ENCODE results near the gene TMPRSS11B.
"Not testable (repeated sequence)": the region's sequence is repeated elsewhere in the genome, so short reads cannot be mapped to it uniquely, and the experiment has no call there.

TMPRSS11B gene

GRCh38 chr4:68240620-68241019, 4.9 kb downstream of the TMPRSS11B start:
- DNase-seq (ENCODE audit: low read depth, low spot score), result no peak
- no peak overlapping the region for H3K4me3 ChIP-seq (ENCODE audit: low read depth, low read length)
- ChIA-PET CTCF (no interaction called here), POLR2A (no interaction called here)
- no peak for TF ChIP-seq CTCF (IDR thresholded peaks at IDR 0.05; ENCODE audit: insufficient read depth, low read length, missing control alignments)

- TF ChIP-seq CTCF (IDR thresholded peaks at IDR 0.05; ENCODE audit: insufficient read depth, low read length, missing control alignments), result no peak
- CTCF ChIA-PET, result no interaction called here
- POLR2A ChIA-PET, result no interaction called here
- H3K4me3 ChIP-seq (ENCODE audit: low read depth, low read length), result no peak overlapping the region
- no peak for DNase-seq (ENCODE audit: low read depth, low spot score)
Observed at GRCh38 chr4:68228568-68228967, 16.9 kb downstream of the TMPRSS11B start.

- no peak for DNase-seq (ENCODE audit: low read depth, low spot score)
- CTCF ChIA-PET, result no interaction called here
- H3K4me3 ChIP-seq (ENCODE audit: low read depth, low read length), result no peak overlapping the region
- TF ChIP-seq CTCF (IDR thresholded peaks at IDR 0.05; ENCODE audit: insufficient read depth, low read length, missing control alignments), result no peak
- POLR2A ChIA-PET, result no interaction called here
Observed at GRCh38 chr4:68218044-68218443, 27.4 kb downstream of the TMPRSS11B start.

GRCh38 chr4:68216501-68216900, 29.0 kb downstream of the TMPRSS11B start:
- no peak for DNase-seq (ENCODE audit: low read depth, low spot score)
- ChIA-PET CTCF (no interaction called here), POLR2A (no interaction called here)
- H3K4me3 ChIP-seq (ENCODE audit: low read depth, low read length), result no peak overlapping the region
- no peak for TF ChIP-seq CTCF (IDR thresholded peaks at IDR 0.05; ENCODE audit: insufficient read depth, low read length, missing control alignments)

GRCh38 chr4:68209003-68209402, 36.5 kb downstream of the TMPRSS11B start:
- ChIA-PET CTCF (no interaction called here), POLR2A (no interaction called here)
- no peak for DNase-seq (ENCODE audit: low read depth, low spot score)

GRCh38 chr4:68194305-68194704, 51.2 kb downstream of the TMPRSS11B start:
- DNase-seq (ENCODE audit: low read depth, low spot score); POLR2A ChIA-PET; H3K4me3 ChIP-seq (ENCODE audit: low read depth, low read length); CTCF ChIA-PET: not testable (repeated sequence)

More at GRCh38 chr4:68209003-68209402, 36.5 kb downstream of the TMPRSS11B start:
- no peak overlapping the region for H3K4me3 ChIP-seq (ENCODE audit: low read depth, low read length)
- no peak for TF ChIP-seq CTCF (IDR thresholded peaks at IDR 0.05; ENCODE audit: insufficient read depth, low read length, missing control alignments)

GRCh38 chr4:68193194-68193593, 52.3 kb downstream of the TMPRSS11B start:
- TF ChIP-seq CTCF (IDR thresholded peaks at IDR 0.05; ENCODE audit: insufficient read depth, low read length, missing control alignments), result no peak
- no peak overlapping the region for H3K4me3 ChIP-seq (ENCODE audit: low read depth, low read length)
- no peak for DNase-seq (ENCODE audit: low read depth, low spot score)
- ChIA-PET POLR2A (no interaction called here), CTCF (no interaction called here)

All from AG04449 (cell line).